Sigmoid colon (tissue), 4 donors: Measurements from ENCODE around the gene STK4.

Experiments used
- EP300 ChIP-seq, 4 donors: sonication (generic); formaldehyde crosslinking; IDR thresholded peaks; one replicate each; pipeline ENCODE4 v1.6.1; 2017; ENCODE audit warnings: antibody characterized with exemption in 4 of 4
- POLR2A ChIP-seq, 2 donors: fragments of 450-650 bp; IDR thresholded peaks; one replicate each; pipeline ENCODE4 v1.6.1; 2016; ENCODE audit warnings: antibody characterized with exemption in 2 of 2, mild to moderate bottlenecking in 2 of 2, moderate library complexity in 2 of 2
- POLR2AphosphoS5 ChIP-seq, 4 donors: sonication (generic); formaldehyde crosslinking; IDR thresholded peaks; one replicate each; pipeline ENCODE4 v1.6.1; 2017; ENCODE audit warnings: antibody characterized with exemption in 4 of 4
- TF ChIP-seq, protein P1 (sequence below), 4 experiments: fragments of 450-650 bp in 3 of 4; fragments of 200-600 bp in 1 of 4; IDR thresholded peaks; one replicate each; pipeline ENCODE4 v1.5.1; 2016 to 2019; ENCODE audit warnings: antibody characterized with exemption in 4 of 4, mild to moderate bottlenecking in 3 of 4, moderate library complexity in 2 of 4

DNA sequence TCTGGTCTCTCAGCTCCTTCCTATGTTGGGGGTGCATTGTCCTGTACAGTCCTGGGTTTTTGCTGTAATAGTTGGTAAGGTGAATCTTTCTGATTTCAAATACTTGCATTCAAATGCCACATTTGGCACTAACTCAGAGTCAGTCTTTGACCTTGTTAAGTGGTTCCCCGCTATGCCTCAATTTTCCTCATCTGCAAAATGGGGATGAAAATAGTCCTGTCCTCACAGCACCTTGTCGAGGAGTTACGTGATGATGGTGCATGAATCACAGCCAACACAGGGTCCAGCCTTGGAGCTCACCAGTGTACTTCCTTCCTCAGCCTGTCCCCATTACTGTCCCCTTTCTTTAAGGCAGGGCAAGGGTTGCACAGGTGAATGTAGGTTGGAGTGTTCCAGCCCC is 147.6 kb downstream of the STK4 start:
- no peak for TF ChIP-seq POLR2AphosphoS5 (IDR thresholded peaks at IDR 0.05)
- TF ChIP-seq POLR2A (IDR thresholded peaks at IDR 0.05) = no peak
- TF ChIP-seq, protein P1, sequence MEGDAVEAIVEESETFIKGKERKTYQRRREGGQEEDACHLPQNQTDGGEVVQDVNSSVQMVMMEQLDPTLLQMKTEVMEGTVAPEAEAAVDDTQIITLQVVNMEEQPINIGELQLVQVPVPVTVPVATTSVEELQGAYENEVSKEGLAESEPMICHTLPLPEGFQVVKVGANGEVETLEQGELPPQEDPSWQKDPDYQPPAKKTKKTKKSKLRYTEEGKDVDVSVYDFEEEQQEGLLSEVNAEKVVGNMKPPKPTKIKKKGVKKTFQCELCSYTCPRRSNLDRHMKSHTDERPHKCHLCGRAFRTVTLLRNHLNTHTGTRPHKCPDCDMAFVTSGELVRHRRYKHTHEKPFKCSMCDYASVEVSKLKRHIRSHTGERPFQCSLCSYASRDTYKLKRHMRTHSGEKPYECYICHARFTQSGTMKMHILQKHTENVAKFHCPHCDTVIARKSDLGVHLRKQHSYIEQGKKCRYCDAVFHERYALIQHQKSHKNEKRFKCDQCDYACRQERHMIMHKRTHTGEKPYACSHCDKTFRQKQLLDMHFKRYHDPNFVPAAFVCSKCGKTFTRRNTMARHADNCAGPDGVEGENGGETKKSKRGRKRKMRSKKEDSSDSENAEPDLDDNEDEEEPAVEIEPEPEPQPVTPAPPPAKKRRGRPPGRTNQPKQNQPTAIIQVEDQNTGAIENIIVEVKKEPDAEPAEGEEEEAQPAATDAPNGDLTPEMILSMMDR (IDR thresholded peaks at IDR 0.05) = no peak
- no peak for TF ChIP-seq EP300 (IDR thresholded peaks at IDR 0.05)
